ENCODE data around the gene SUMO2. TPM values are rescaled to one million over a fixed set of nuclear protein-coding genes. Genes with fewer than 3 reads are reported as not detected.

The SUMO2 gene
- total and polyA plus RNA-seq, 2 of the 13 experiments (the other 11 are each of a cell fraction or from before 2014, with no cell fraction given), result 337 to 553 TPM

DNA sequence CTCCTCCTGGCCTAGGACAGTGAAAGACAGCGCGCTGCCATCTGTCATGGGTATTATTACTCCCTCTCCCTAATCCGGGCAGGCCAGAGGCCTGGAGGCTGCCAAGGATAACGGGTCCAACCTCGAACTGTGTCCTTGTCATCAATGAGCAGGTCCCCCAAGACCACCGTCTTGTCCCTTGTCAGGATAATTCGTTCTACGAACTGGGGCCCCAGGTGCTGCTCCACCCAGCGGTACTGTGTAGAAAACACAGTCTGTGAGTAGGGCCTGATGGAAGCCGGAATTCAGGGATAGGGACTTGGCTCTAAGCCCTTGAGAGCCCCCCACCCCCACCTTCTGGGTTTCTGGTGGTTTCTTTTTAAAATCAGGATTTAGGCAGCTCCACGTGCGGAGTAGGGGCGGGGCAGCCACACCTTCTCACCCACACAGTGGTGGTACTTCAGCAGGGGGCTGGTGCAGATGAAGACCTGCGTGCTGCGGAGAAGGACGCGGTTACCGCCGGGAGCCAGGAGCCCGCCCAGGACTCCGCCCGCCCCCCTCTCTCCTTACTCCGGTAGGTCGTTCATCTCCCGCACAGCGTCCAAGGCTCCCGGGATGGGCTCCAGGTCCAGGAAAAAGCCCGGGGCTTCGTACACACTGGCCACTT, 52.0 kb downstream of the SUMO2 start (continued):
- TF ChIP-seq HNRNPL (IDR thresholded peaks at IDR 0.05; ENCODE audit: low read depth, low read length), result no peak
- TF ChIP-seq, protein P1, sequence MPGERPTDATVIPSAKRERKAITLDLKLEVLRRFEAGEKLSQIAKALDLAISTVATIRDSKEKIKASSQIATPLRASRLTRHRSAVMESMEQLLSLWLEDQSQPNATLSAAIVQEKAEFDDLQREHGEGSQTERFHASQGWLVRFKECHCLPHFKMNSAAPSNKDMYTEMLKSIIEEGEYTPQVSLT (CRISPR knock-in tag; IDR thresholded peaks at IDR 0.05; ENCODE audit: borderline replicate concordance, low read depth), result no peak
- TF ChIP-seq ZBTB38 (CRISPR knock-in tag; IDR thresholded peaks at IDR 0.05), result no peak; the same call in 1 of the 2 replicates
- TF ChIP-seq, protein P2, sequence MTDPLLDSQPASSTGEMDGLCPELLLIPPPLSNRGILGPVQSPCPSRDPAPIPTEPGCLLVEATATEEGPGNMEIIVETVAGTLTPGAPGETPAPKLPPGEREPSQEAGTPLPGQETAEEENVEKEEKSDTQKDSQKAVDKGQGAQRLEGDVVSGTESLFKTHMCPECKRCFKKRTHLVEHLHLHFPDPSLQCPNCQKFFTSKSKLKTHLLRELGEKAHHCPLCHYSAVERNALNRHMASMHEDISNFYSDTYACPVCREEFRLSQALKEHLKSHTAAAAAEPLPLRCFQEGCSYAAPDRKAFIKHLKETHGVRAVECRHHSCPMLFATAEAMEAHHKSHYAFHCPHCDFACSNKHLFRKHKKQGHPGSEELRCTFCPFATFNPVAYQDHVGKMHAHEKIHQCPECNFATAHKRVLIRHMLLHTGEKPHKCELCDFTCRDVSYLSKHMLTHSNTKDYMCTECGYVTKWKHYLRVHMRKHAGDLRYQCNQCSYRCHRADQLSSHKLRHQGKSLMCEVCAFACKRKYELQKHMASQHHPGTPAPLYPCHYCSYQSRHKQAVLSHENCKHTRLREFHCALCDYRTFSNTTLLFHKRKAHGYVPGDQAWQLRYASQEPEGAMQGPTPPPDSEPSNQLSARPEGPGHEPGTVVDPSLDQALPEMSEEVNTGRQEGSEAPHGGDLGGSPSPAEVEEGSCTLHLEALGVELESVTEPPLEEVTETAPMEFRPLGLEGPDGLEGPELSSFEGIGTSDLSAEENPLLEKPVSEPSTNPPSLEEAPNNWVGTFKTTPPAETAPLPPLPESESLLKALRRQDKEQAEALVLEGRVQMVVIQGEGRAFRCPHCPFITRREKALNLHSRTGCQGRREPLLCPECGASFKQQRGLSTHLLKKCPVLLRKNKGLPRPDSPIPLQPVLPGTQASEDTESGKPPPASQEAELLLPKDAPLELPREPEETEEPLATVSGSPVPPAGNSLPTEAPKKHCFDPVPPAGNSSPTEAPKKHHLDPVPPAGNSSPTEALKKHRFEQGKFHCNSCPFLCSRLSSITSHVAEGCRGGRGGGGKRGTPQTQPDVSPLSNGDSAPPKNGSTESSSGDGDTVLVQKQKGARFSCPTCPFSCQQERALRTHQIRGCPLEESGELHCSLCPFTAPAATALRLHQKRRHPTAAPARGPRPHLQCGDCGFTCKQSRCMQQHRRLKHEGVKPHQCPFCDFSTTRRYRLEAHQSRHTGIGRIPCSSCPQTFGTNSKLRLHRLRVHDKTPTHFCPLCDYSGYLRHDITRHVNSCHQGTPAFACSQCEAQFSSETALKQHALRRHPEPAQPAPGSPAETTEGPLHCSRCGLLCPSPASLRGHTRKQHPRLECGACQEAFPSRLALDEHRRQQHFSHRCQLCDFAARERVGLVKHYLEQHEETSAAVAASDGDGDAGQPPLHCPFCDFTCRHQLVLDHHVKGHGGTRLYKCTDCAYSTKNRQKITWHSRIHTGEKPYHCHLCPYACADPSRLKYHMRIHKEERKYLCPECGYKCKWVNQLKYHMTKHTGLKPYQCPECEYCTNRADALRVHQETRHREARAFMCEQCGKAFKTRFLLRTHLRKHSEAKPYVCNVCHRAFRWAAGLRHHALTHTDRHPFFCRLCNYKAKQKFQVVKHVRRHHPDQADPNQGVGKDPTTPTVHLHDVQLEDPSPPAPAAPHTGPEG (CRISPR knock-in tag; IDR thresholded peaks at IDR 0.05), result no peak; the same call in 1 of the 2 replicates
- TF ChIP-seq ZNF335 (CRISPR knock-in tag; IDR thresholded peaks at IDR 0.05), result peak; percentile 16; the same call in 1 of the 2 replicates
- 0 out of 2 replicates have a peak, but pooled peaks have one; percentile 17 for TF ChIP-seq CHCHD3 (CRISPR knock-in tag; IDR thresholded peaks at IDR 0.05)
- TF ChIP-seq IKZF4 (CRISPR knock-in tag; IDR thresholded peaks at IDR 0.05; ENCODE audit: borderline replicate concordance, low read depth, not compliant biosample characterization), result peak; percentile 73
- no peak for TF ChIP-seq ZNF546 (CRISPR knock-in tag; conservative IDR thresholded peaks at IDR 0.05)
- no peak for TF ChIP-seq PRPF4 (IDR thresholded peaks at IDR 0.05; ENCODE audit: low read depth, low read length, poor library complexity, severe bottlenecking)
- TF ChIP-seq, protein P3, sequence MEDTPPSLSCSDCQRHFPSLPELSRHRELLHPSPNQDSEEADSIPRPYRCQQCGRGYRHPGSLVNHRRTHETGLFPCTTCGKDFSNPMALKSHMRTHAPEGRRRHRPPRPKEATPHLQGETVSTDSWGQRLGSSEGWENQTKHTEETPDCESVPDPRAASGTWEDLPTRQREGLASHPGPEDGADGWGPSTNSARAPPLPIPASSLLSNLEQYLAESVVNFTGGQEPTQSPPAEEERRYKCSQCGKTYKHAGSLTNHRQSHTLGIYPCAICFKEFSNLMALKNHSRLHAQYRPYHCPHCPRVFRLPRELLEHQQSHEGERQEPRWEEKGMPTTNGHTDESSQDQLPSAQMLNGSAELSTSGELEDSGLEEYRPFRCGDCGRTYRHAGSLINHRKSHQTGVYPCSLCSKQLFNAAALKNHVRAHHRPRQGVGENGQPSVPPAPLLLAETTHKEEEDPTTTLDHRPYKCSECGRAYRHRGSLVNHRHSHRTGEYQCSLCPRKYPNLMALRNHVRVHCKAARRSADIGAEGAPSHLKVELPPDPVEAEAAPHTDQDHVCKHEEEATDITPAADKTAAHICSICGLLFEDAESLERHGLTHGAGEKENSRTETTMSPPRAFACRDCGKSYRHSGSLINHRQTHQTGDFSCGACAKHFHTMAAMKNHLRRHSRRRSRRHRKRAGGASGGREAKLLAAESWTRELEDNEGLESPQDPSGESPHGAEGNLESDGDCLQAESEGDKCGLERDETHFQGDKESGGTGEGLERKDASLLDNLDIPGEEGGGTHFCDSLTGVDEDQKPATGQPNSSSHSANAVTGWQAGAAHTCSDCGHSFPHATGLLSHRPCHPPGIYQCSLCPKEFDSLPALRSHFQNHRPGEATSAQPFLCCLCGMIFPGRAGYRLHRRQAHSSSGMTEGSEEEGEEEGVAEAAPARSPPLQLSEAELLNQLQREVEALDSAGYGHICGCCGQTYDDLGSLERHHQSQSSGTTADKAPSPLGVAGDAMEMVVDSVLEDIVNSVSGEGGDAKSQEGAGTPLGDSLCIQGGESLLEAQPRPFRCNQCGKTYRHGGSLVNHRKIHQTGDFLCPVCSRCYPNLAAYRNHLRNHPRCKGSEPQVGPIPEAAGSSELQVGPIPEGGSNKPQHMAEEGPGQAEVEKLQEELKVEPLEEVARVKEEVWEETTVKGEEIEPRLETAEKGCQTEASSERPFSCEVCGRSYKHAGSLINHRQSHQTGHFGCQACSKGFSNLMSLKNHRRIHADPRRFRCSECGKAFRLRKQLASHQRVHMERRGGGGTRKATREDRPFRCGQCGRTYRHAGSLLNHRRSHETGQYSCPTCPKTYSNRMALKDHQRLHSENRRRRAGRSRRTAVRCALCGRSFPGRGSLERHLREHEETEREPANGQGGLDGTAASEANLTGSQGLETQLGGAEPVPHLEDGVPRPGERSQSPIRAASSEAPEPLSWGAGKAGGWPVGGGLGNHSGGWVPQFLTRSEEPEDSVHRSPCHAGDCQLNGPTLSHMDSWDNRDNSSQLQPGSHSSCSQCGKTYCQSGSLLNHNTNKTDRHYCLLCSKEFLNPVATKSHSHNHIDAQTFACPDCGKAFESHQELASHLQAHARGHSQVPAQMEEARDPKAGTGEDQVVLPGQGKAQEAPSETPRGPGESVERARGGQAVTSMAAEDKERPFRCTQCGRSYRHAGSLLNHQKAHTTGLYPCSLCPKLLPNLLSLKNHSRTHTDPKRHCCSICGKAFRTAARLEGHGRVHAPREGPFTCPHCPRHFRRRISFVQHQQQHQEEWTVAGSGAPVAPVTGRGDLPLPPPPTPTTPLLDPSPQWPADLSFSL (CRISPR knock-in tag; IDR thresholded peaks at IDR 0.05), result no peak
- no peak for TF ChIP-seq MIER2 (CRISPR knock-in tag; IDR thresholded peaks at IDR 0.05)
- TF ChIP-seq, protein P4, sequence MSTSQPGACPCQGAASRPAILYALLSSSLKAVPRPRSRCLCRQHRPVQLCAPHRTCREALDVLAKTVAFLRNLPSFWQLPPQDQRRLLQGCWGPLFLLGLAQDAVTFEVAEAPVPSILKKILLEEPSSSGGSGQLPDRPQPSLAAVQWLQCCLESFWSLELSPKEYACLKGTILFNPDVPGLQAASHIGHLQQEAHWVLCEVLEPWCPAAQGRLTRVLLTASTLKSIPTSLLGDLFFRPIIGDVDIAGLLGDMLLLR (CRISPR knock-in tag; IDR thresholded peaks at IDR 0.05), result no peak; the same call in 1 of the 2 replicates
- TF ChIP-seq PHF20 (CRISPR knock-in tag; IDR thresholded peaks at IDR 0.05), result no peak
- no peak for TF ChIP-seq MLLT10 (CRISPR knock-in tag; IDR thresholded peaks at IDR 0.05)
- TF ChIP-seq ZNF143 (CRISPR knock-in tag; IDR thresholded peaks at IDR 0.05), result 0 out of 2 replicates have a peak, but pooled peaks have one; percentile 4
- no peak for TF ChIP-seq ZNF550 (CRISPR knock-in tag; IDR thresholded peaks at IDR 0.05; ENCODE audit: borderline replicate concordance)

Data from HepG2 (cell line).